ENCODE measurements around the gene RSRC1. TPM values are rescaled to one million over a fixed set of nuclear protein-coding genes. Genes with fewer than 3 reads are reported as not detected.

RSRC1 gene
- total RNA-seq, 2 donors from 2014 or later, result 38.7 to 49.6 TPM

DNA sequence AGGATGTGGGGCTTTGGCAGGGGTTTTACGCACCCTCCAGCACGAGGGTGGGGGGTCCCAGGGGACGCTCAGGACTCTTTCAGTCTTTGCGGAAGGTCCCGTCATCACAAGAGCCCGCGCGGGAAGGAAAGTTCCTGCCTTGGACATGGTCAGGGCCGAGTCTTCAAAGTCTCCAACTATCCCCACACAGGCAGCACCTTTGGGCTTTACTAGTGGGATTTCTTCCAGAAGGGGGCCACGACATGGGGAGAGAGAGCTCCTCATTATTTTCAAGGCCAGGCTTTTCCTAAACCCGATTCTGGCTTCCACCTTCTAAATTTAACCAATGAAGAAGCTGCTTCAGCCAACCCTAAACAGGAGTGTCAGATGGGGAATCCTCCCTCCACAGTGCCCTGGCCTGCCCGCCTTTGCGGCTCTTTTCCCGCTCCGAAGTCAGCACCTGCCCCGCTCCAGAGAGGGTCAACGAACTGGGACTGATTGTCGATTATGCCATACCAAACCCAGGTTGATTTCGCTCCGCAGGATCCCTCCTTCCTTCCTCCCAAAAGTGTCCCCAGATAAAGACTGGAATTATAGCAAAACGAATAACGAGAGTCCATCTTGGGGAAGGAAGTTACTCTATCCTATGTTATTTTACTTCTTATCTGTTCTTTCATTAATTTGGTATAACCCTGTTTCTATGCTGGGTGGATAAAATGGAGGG, 14.6 kb upstream of the RSRC1 start:
- no peak overlapping the region for H3K4me3 Mint-ChIP-seq
- H3K9me3 Mint-ChIP-seq, result no peaks in the 10 kb centered on the region
- peaks cover 5% of the 10 kb centered on the region for H3K36me3 Mint-ChIP-seq
- H3K4me1 Mint-ChIP-seq (ENCODE audit: low read depth in 2 of 2), result peaks cover 18 to 20% of the 10 kb centered on the region in 2 donors
- H3K27me3 Mint-ChIP-seq, result peaks cover 53 to 80% of the 10 kb centered on the region in 2 donors
- ATAC-seq (no peak), DNase-seq (ENCODE audit: low spot score) (no peak)
- no peak overlapping the region for H3K27ac Mint-ChIP-seq

DNA sequence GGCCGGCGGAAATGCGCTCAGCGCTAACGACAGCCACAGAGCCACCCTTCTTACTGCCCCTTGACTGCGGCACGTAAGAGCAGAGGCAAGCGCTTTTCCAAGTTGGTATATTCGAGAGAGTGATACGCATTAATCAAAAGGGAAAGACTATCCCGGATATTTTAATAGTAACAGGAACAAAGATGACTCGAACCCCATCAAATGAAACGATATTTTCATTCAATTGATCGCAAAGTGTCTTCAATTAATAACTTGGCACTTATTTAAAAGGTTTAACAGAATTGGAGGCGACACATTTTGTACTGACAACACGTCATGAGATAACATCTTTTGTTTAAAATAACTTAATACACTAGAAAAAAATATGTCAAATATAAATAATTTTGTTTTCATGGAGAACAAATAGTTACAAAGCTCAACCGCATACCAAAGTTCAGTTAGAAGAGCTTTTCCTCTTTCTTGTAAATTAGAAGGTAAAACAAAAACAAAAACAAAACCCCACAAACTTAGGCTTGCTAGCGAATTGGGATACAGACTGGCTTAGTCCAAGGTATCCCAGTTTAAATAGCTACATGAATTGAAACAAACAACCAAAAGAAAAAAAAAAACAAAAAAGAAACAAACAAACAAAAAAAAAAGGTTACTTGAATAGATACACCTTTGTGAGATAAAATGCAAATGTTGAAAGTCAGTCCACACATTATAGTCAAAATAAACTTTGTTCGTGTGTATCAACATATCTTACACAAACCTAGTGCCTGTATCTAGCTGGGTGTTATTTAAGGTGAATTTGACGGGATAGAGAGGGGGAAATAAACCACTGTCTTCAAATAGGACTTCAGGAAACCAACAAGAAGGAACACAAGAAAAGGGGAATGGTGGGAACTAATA, 13.8 kb upstream of the RSRC1 start:
- Mint-ChIP-seq H3K36me3 (peaks cover 5% of the 10 kb centered on the region), H3K4me3 (no peak overlapping the region), H3K4me1 (ENCODE audit: low read depth in 2 of 2) (peaks cover 18 to 20% of the 10 kb centered on the region in 2 donors), H3K27ac (no peak overlapping the region), H3K27me3 (peaks cover 50 to 79% of the 10 kb centered on the region in 2 donors), H3K9me3 (no peaks in the 10 kb centered on the region)
- no peak for ATAC-seq
- no peak for DNase-seq (ENCODE audit: low spot score)

DNA sequence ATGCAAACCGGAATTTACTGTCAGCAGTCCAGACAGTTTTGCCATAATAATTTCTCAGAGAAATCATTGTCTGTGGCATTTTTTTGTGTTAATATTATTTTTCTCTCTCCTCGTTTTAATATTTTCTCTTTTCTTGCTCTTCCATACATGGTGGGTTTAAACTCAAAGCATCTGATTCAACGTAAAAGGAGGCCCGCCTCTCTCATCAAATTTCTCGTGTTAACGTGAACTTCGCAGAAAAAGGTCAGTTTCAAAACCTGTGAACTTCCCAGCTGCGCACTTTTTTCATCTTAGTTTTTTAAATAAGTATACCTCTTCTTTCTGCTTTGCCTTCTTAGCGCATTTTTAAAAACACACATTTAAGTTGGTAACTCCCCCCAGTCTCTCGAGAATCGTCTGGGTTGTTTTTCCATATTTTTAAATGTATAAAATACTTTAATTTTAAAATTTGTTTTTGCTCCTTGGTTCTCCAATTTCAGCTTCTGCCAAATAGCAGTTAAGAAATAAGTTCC, 12.8 kb upstream of the RSRC1 start:
- Mint-ChIP-seq H3K4me1 (ENCODE audit: low read depth in 2 of 2) (peaks cover 18 to 20% of the 10 kb centered on the region in 2 donors), H3K27ac (peak overlapping the region in 1 of 2 donors; percentile 59), H3K27me3 (peaks cover 53 to 78% of the 10 kb centered on the region in 2 donors), H3K36me3 (peaks cover 5% of the 10 kb centered on the region), H3K4me3 (peak overlapping the region; percentile 97), H3K9me3 (no peaks in the 10 kb centered on the region)
- ATAC-seq (no peak), DNase-seq (ENCODE audit: low spot score) (no peak)

DNA sequence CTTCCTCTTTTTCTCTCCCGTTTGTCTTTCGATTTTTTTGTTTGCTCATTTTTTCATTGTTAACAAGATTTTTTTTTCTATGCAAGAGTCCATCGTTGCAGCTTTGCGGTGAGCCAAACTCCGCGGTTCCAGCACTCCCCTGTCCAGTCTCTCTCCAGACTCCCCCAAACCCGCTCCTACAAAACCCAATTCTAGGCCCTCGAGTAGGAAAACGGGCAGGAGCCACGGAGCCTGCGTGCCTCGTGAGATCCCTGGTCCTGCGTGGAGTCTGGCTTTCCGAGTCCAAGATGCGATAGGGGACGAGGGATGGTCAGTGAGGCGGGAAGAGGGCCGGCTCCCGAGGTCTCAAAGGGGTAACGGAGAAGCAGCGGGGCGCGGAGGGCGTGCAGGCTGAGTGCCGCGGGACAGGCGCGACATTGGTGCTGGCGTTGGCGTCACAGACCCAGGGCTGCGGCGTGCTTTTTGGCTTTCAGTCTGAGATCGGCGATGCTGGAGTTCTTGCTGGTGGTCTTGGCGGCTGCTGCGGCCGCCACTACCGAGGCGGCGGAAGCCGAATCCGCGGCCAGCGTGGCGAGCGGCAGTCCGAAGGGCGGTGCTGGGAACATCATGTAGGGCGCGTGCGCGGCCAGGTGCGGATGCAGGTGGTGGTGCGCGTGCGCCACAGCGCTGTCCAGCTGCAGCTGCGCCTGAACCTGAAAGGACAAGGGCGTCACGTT, 12.1 kb upstream of the RSRC1 start:
- peak; percentile 93 to 94 for ATAC-seq
- H3K27me3 Mint-ChIP-seq, result peaks cover 54 to 83% of the 10 kb centered on the region in 2 donors
- DNase-seq (ENCODE audit: low spot score), result peak; percentile 81
- no peaks in the 10 kb centered on the region for H3K9me3 Mint-ChIP-seq
- H3K36me3 Mint-ChIP-seq, result peaks cover 5% of the 10 kb centered on the region
- peak overlapping the region; percentile 97 for H3K4me3 Mint-ChIP-seq
- H3K4me1 Mint-ChIP-seq (ENCODE audit: low read depth in 2 of 2), result peaks cover 21 to 22% of the 10 kb centered on the region in 2 donors
- H3K27ac Mint-ChIP-seq, result peak overlapping the region in 1 of 2 donors; percentile 59

DNA sequence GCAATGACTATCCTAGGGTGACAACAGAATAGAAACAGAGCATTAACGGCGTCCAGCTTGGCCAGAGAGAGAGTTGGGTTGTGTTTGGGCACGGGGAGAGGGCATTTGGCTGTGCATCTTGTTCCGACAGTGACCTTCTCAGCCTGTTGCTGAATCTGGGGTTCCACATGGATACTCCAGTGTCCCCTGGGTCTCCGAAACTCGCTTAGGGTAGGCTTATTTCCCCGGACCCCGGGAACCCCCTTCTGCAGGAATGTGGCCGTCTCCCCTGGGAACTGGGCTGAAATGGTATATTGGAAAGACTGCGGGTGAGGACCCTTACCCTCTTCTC, 11.6 kb upstream of the RSRC1 start:
- DNase-seq (ENCODE audit: low spot score) (no peak), ATAC-seq (no peak)
- H3K4me1 Mint-ChIP-seq (ENCODE audit: low read depth in 2 of 2), result peaks cover 26 to 27% of the 10 kb centered on the region in 2 donors
- H3K27me3 Mint-ChIP-seq, result peaks cover 57 to 88% of the 10 kb centered on the region in 2 donors
- H3K27ac Mint-ChIP-seq, result peak overlapping the region in 1 of 2 donors; percentile 59
- peak overlapping the region; percentile 97 for H3K4me3 Mint-ChIP-seq
- H3K9me3 Mint-ChIP-seq, result no peaks in the 10 kb centered on the region
- peaks cover 10% of the 10 kb centered on the region for H3K36me3 Mint-ChIP-seq

DNA sequence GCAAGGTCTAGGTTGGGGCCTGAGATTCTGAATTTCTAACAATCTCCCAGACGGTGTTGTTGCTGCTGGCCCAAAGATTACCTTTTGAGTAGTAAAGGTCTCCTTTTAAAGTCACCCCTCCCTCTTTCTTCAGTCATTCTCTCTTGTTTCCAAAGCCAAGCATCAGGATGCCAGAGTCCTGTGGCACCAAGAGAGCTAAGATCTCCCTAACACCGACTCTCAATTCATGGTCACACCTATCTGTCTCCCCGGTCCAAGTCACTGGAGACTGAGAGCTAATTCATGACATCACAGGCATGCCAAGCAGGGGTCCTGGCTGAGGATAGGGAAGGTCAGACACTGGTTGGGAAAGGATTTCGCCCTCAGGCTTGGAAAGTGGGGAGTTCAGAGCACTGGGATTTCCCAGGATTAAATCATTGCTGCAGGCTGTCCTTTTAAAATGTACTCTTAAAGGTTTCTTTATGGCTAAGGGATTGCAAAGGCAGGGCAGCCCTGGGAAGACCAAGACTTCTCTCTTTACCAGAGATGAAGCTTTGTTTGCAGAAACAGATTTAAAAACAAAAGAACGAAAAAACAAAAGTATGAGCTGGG, 11.0 kb upstream of the RSRC1 start:
- DNase-seq (ENCODE audit: low spot score), result no peak
- peaks cover 61 to 88% of the 10 kb centered on the region in 2 donors for H3K27me3 Mint-ChIP-seq
- no peak overlapping the region for H3K27ac Mint-ChIP-seq
- peak overlapping the region; percentile 97 for H3K4me3 Mint-ChIP-seq
- peaks cover 30% of the 10 kb centered on the region in 2 donors for H3K4me1 Mint-ChIP-seq (ENCODE audit: low read depth in 2 of 2)
- H3K36me3 Mint-ChIP-seq, result peaks cover 11% of the 10 kb centered on the region
- no peak for ATAC-seq
- H3K9me3 Mint-ChIP-seq, result no peaks in the 10 kb centered on the region

DNA sequence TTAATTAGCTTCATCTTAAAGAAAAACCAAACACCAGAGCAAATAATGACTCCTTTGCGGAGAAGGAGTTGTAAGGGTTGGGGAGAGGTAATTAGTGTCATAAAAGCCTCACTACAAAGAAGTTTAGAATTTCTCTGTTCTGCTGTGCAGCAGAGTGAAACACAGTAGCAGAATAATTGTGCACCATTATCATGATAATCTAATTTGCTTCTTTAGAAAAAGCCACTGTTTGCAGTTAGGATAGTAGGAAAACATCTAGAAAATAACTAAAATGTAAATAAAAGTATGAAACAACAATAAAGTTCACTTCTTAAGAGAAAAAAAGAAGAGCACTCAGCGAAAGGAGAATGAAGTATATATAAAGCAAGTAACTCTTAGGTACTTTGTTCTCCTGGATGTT, 9.2 kb upstream of the RSRC1 start:
- Mint-ChIP-seq H3K36me3 (peaks cover 11% of the 10 kb centered on the region), H3K4me1 (ENCODE audit: low read depth in 2 of 2) (peaks cover 33 to 39% of the 10 kb centered on the region in 2 donors), H3K4me3 (no peak overlapping the region), H3K27me3 (peaks cover 65 to 92% of the 10 kb centered on the region in 2 donors), H3K27ac (no peak overlapping the region), H3K9me3 (no peaks in the 10 kb centered on the region)
- DNase-seq (ENCODE audit: low spot score) (no peak), ATAC-seq (no peak)

DNA sequence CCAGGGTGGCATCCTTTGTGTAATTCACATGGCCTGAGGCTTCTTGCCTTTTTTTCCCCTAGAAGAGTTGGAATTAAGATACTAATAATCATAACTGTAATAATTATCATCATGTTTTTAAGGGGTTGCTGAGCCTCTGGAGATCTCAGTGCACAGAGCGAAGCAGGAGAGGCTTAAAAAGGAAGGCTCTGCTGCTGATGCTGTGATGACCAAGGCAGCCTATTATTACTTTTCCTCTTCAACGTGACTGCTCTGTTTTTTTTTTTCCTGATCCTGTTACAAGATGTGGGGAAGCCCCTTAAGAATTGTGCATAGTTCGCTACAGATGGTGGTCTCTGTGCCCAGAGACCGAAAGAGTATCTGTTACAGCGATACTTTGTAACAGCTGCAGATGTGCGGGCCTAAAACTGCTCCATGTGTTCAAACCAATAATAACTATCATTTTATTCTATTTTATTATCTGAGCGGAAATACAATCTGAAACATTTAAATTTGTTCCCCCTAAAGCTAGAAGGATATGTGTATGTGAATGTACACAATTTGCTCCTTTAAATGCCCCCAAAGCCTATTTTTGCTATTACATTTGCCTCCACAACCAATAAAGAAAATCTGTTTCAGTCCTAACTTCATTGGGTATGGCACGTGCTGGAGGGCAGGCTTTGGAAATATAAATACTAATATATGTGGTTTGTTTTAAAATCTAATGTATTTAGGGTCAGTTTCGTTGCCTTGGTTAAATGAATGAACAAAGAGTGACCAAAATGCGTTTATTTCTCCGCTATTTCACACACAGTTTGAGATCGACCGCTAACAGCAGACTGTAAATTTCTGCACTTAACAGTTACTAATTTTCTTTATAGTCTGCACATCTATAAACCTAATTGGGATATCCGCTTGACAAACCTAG, 8.3 kb upstream of the RSRC1 start:
- Mint-ChIP-seq H3K27ac (no peak overlapping the region), H3K4me3 (no peak overlapping the region), H3K27me3 (peaks cover 66 to 92% of the 10 kb centered on the region in 2 donors), H3K9me3 (no peaks in the 10 kb centered on the region), H3K4me1 (ENCODE audit: low read depth in 2 of 2) (peaks cover 40 to 47% of the 10 kb centered on the region in 2 donors), H3K36me3 (peaks cover 11% of the 10 kb centered on the region)
- ATAC-seq, result no peak
- DNase-seq (ENCODE audit: low spot score), result no peak

DNA sequence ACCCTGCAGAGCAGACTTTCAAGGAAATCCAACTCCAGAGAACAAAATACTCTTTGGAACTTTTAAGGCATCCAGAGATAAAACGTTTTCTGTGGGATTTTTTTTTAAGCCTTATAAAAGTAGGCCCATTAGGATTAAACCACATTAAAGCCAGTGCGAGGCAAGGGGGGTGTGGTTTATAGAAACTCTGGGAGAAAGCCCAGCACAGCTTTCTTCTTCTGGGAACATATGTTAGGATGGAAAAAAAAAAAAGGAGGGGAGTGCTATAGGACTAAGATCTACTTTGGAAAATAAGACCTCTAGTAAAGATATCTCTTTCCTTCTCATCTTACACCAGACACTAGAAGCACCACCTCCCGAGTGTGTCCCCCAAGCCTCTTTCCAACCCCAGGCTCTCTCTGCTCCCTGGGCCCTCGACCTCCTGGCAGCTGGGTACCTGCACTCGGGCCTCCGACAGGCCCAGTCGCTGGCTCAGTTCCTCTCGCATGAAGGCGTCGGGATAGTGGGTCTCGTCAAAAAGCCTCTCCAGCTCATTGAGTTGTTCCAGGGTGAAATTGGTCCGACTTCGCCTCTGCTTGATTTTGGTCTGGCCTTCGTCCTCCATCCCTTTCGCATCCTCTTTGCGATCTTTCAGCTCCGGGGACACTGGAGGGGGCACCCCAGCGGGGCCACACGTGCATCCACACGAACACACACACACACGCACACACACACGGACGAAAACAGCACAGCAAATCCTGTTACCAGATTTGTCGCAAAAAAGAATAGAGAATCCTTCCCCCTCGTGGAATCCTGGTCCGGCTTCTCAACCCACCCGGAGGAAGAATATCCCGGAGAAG, 7.4 kb upstream of the RSRC1 start:
- Mint-ChIP-seq H3K4me1 (ENCODE audit: low read depth in 2 of 2) (peaks cover 46 to 50% of the 10 kb centered on the region in 2 donors), H3K4me3 (peak overlapping the region; percentile 84), H3K27me3 (peaks cover 69 to 92% of the 10 kb centered on the region in 2 donors), H3K36me3 (peaks cover 7% of the 10 kb centered on the region), H3K27ac (no peak overlapping the region), H3K9me3 (no peaks in the 10 kb centered on the region)
- ATAC-seq (no peak), DNase-seq (ENCODE audit: low spot score) (no peak)

DNA sequence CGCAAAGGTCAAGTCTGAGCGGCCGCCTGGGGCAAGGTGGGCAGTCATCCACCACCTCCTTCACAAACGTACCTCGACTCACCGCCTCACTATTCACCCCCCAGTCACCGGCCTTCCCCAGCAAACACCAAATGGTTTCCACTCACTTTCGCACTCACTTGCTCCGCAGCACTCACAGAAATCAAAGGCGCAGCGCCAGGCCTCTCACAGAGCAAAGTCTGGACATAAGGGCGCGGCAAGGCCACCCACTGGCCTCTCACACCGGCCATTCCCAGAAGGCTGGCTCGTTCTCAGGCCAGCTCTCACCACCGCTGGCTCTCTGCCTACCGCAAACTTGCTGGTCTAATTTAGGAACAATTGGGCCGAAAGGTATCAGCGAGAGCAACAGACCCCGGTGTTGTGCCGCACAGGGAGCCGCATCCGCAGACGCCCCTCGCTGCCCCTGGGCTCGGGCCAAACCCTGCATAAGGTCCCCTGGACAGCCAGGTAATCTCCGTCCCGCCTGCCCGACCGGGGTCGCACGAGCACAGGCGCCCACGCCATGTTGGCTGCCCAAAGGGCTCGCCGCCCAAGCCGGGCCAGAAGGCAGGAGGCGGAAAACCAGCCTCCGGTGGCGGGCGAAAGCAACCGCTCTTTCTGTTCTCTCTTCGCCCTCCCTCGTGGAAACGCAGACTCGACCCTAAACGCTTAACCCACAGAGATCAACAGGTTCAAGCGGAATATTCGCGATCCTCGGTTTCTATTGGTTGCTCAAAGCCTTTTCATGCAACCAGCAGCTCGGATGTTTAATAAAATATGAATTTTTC, 6.6 kb upstream of the RSRC1 start:
- ATAC-seq (peak in 1 of 2 donors; percentile 40), DNase-seq (ENCODE audit: low spot score) (no peak)
- Mint-ChIP-seq H3K27ac (no peak overlapping the region), H3K27me3 (peaks cover 64 to 92% of the 10 kb centered on the region in 2 donors), H3K4me3 (peak overlapping the region; percentile 84), H3K36me3 (peaks cover 6% of the 10 kb centered on the region), H3K9me3 (no peaks in the 10 kb centered on the region), H3K4me1 (ENCODE audit: low read depth in 2 of 2) (peaks cover 42 to 46% of the 10 kb centered on the region in 2 donors)

DNA sequence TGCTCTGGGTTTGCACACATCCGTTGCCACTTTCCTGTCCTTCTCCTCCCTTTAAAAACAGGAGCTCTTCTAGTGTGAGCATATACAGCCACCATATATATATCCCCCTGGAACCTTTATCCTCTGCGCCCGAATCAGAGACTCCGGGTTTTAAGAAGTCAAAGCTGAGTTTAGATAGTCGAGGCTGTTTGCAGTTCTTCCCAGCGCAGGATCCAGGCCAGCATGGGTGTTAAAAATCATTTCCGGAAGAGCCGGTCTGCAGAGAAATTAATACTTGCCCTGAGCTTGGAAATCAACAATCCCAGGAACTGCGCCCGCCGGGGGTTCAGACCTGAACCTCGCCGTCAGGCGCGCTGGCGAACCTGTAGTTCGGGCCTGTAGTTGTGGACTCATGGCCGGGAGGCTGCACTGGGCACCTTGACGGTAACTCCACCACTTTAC, 6.0 kb upstream of the RSRC1 start:
- no peak for DNase-seq (ENCODE audit: low spot score)
- peaks cover 37 to 41% of the 10 kb centered on the region in 2 donors for H3K4me1 Mint-ChIP-seq (ENCODE audit: low read depth in 2 of 2)
- peak overlapping the region in 1 of 2 donors; percentile 27 for H3K27ac Mint-ChIP-seq
- H3K4me3 Mint-ChIP-seq, result peak overlapping the region; percentile 84
- peaks cover 6% of the 10 kb centered on the region for H3K36me3 Mint-ChIP-seq
- no peak for ATAC-seq
- no peaks in the 10 kb centered on the region for H3K9me3 Mint-ChIP-seq
- peaks cover 59 to 90% of the 10 kb centered on the region in 2 donors for H3K27me3 Mint-ChIP-seq
